HepG2 (cell line): ENCODE results near the gene DHCR7. TPM values are rescaled to one million over a fixed set of nuclear protein-coding genes. Genes with fewer than 3 reads are reported as not detected.

Source experiments
- ATAC-seq: fragments of 200-7000 bp; cut with Tn5 transposase; 3 replicates; pipeline ENCODE4 v1.9.1; 2020; ENCODE audit warnings: mild to moderate bottlenecking, moderate library complexity
- BruUV-seq: library from RNA; stranded (reverse); fragments of 400-500 nt; replicated peaks from 2 replicates; lab custom pipeline; 2021; lab: Mats Ljungman, UMichigan
- CTCF ChIA-PET: fragments of 300-600 bp; formaldehyde crosslinking; extraction: SDS; loops from one replicate; lab custom pipeline; 2021; ENCODE audit warnings: low total read pairs, inconsistent platforms, low intra/inter-chr PET ratio; lab: Yijun Ruan, JAX
- POLR2A ChIA-PET: fragments of 350-600 bp; sonication (Branson Sonifier 250); formaldehyde crosslinking; loops from one replicate; lab custom pipeline; 2020; ENCODE audit warnings: antibody characterized with exemption, inconsistent platforms; lab: Yijun Ruan, JAX
- DNase-seq: peaks from one replicate; pipeline ENCODE4 v3.0.0-alpha.2; 2015; ENCODE audit warnings: low spot score
- FAIRE-seq: peaks from 3 replicates; lab custom pipeline; 2011; peaks lifted over from hg19 to GRCh38; lab: Jason Lieb, UNC
- H2AFZ ChIP-seq: one replicate; pipeline ENCODE4 v1.6.1; 2011; ENCODE audit warnings: low read length, inconsistent platforms
- H3K27ac ChIP-seq: fragments of 300-600 bp; 3 replicates; pipeline ENCODE4 v1.8.0; 2011; ENCODE audit warnings: mixed run types, mild to moderate bottlenecking, mixed read lengths, low read length, inconsistent platforms; ENCODE audit not compliant: insufficient read depth; ENCODE audit errors: extremely low read length
- H3K27me3 ChIP-seq, 2 experiments: fragments of 200-600 bp in 1 of 2; 2 replicates in 1 of 2; 3 replicates in 1 of 2; pipeline versions ENCODE4 v1.6.0 to v1.8.0; 2011; ENCODE audit warnings: low read length in 2 of 2, mild to moderate bottlenecking in 2 of 2, moderate library complexity in 2 of 2, inconsistent platforms in 1 of 2; ENCODE audit not compliant: insufficient read depth in 2 of 2, control insufficient read depth in 1 of 2
- H3K36me3 ChIP-seq, 2 experiments: fragments of 200-600 bp in 1 of 2; replicated peaks in 1 of 2; 2 replicates in 1 of 2; 3 replicates in 1 of 2; pipeline versions ENCODE4 v1.5.1 to v1.8.0; 2011; ENCODE audit warnings: low read length in 2 of 2, inconsistent platforms in 1 of 2; ENCODE audit not compliant: insufficient read depth in 2 of 2, control insufficient read depth in 1 of 2
- H3K4me1 ChIP-seq: 2 replicates; pipeline ENCODE4 v1.5.1; 2012; ENCODE audit warnings: low read length, inconsistent platforms; ENCODE audit not compliant: insufficient read depth
- H3K4me2 ChIP-seq: 2 replicates; pipeline ENCODE4 v1.6.0; 2011; ENCODE audit warnings: low read depth, low read length, inconsistent platforms
- H3K4me3 ChIP-seq, 3 experiments: fragments of 200-600 bp in 1 of 3; sonication (generic), shearing (Covaris generic) in 1 of 3; replicated peaks in 1 of 3; 2 replicates each; pipeline ENCODE4 v1.5.1; 2011 to 2016; ENCODE audit warnings: low read length in 3 of 3, inconsistent platforms in 2 of 3, low read depth in 2 of 3, mild to moderate bottlenecking in 2 of 3, control low read depth in 1 of 3, mixed read lengths in 1 of 3; ENCODE audit not compliant: insufficient read depth in 1 of 3
- H3K79me2 ChIP-seq: one replicate; pipeline ENCODE4 v1.6.1; 2011; ENCODE audit warnings: low read length, inconsistent platforms; ENCODE audit not compliant: insufficient read depth
- H3K9ac ChIP-seq: 2 replicates; pipeline ENCODE4 v1.6.0; 2011; ENCODE audit warnings: mild to moderate bottlenecking, low read depth, low read length, inconsistent platforms; ENCODE audit not compliant: insufficient read depth
- H3K9me3 ChIP-seq: 2 replicates; pipeline ENCODE4 v1.5.1; 2012; ENCODE audit warnings: mild to moderate bottlenecking, low read length
- H4K20me1 ChIP-seq: 2 replicates; pipeline ENCODE4 v1.6.0; 2011; ENCODE audit warnings: inconsistent platforms, mild to moderate bottlenecking, low read length, moderate library complexity; ENCODE audit not compliant: insufficient read depth
- AFF4 ChIP-seq: sonication (generic); formaldehyde crosslinking; IDR thresholded peaks from 2 replicates; pipeline ENCODE4 v1.4.0; 2020; ENCODE audit warnings: missing genetic modification reagents
- AHR ChIP-seq: IDR thresholded peaks from 2 replicates; pipeline ENCODE4 v1.6.1; 2018; ENCODE audit warnings: missing genetic modification reagents, missing compliant biosample characterization
- GTF2F1 ChIP-seq: fragments of 150-350 bp; IDR thresholded peaks from 2 replicates; pipeline ENCODE4 v1.6.1; 2014; ENCODE audit warnings: low read length
- JUND ChIP-seq: sonication (generic); formaldehyde crosslinking; IDR thresholded peaks from 2 replicates; pipeline ENCODE4 v1.8.0; 2022; ENCODE audit warnings: mild to moderate bottlenecking, missing genetic modification reagents
- MEF2D ChIP-seq: sonication (generic); formaldehyde crosslinking; IDR thresholded peaks from 2 replicates; pipeline ENCODE4 v1.5.1; 2020; ENCODE audit warnings: mild to moderate bottlenecking, missing genetic modification reagents
- MLLT10 ChIP-seq: sonication (generic); formaldehyde crosslinking; IDR thresholded peaks from 2 replicates; pipeline ENCODE4 v1.4.0; 2020; ENCODE audit warnings: missing genetic modification reagents
- PBX3 ChIP-seq: sonication (generic); formaldehyde crosslinking; IDR thresholded peaks from 2 replicates; pipeline ENCODE4 v1.8.1; 2023; ENCODE audit warnings: missing genetic modification reagents, inconsistent platforms, borderline replicate concordance
- RORA ChIP-seq: sonication (generic); formaldehyde crosslinking; IDR thresholded peaks from 2 replicates; pipeline ENCODE4 v1.5.0; 2020; ENCODE audit warnings: mild to moderate bottlenecking, missing genetic modification reagents, moderate library complexity
- ZEB1 ChIP-seq: IDR thresholded peaks from 2 replicates; pipeline ENCODE4 v1.6.1; 2012; ENCODE audit warnings: mild to moderate bottlenecking, low read depth, inconsistent platforms; ENCODE audit not compliant: insufficient replicate concordance
- ZNF546 ChIP-seq: sonication (generic); formaldehyde crosslinking; conservative IDR thresholded peaks from 2 replicates; pipeline ENCODE4 v1.8.1; 2023; ENCODE audit warnings: mild to moderate bottlenecking, missing genetic modification reagents
- ZNF556 ChIP-seq: sonication (generic); formaldehyde crosslinking; IDR thresholded peaks from 2 replicates; pipeline ENCODE4 v1.4.0; 2020; ENCODE audit warnings: mild to moderate bottlenecking, missing genetic modification reagents, borderline replicate concordance
- ZNF879 ChIP-seq: sonication (generic); formaldehyde crosslinking; IDR thresholded peaks from 2 replicates; pipeline ENCODE4 v1.8.1; 2023; ENCODE audit warnings: missing genetic modification reagents
- WGBS: methylation state at CpG from one replicate; pipeline ENCODE4 v1.1.6; 2017; ENCODE audit warnings: low lambda C conversion rate; 5-methylcytosine and 5-hydroxymethylcytosine counted together
- in situ Hi-C: cut with HindIII; loops from 2 replicates; pipeline ENCODE4 v1.10.0; 2017; ENCODE audit warnings: low pct_unique_long_range_greater_than_20kb; ENCODE audit not compliant: extremely low pct_ligation_motif_present
- intact Hi-C: fragments of 100-400 bp; cut with micrococcal nuclease; formaldehyde crosslinking; loops from one replicate; pipeline ENCODE4 v1.10.0; 2022; ENCODE audit not compliant: unreplicated experiment
- polyA plus RNA-seq, 8 experiments: library from polyadenylated mRNA; depleted of rRNA in 3 of 8; stranded (reverse) in 7 of 8; unstranded in 1 of 8; fragments of >200 nt; fragmentation: Illumina TruSeq in 4 of 8; extraction: Trizol in 4 of 8; gene quantifications; 2 replicates each; pipeline versions ENCODE4 v1.2.1 to v1.2.3, GENCODE V29; 2011 to 2016; ENCODE audit warnings: low read depth in 4 of 8, missing spikeins in 1 of 8, mixed read lengths in 1 of 8; ENCODE audit not compliant: insufficient read depth in 1 of 8
- total RNA-seq, 5 experiments: library from RNA; depleted of rRNA; stranded (reverse); fragments of >200 nt; fragmentation: Illumina TruSeq; extraction: Trizol; gene quantifications; 2 replicates each; pipeline ENCODE4 v1.2.3, GENCODE V29; 2016; ENCODE audit warnings: low read depth in 1 of 5

Gene DHCR7
- total and polyA plus RNA-seq, 2 of the 13 experiments (the other 11 are each of a cell fraction or from before 2014, with no cell fraction given), result 96.0 to 143 TPM

- Histone ChIP-seq H3K79me2 (no peaks in the 10 kb centered on the region), H3K4me2 (no peak overlapping the region), H3K4me1 (peaks cover 8% of the 10 kb centered on the region; the same call in 1 of the 2 replicates), H2AFZ (no peak overlapping the region), H3K9ac (no peak overlapping the region), H4K20me1 (no peaks in the 10 kb centered on the region), H3K27ac (no peak overlapping the region), H3K9me3 (no peaks in the 10 kb centered on the region), H3K36me3 (peaks cover 30 to 70% of the 10 kb centered on the region in 2 experiments; a peak in 4 of 5 replicates)
- CTCF ChIA-PET, result no interaction called here
- over 99% methylated on average over 10 of the region's 11 CpGs for WGBS
- intact Hi-C loops, result no loop called here
- FAIRE-seq (no peak), ATAC-seq (no peak)
- TF ChIP-seq ZNF546 (no peak), ZNF879 (no peak), JUND (no peak), ZNF556 (CRISPR knock-in tag) (no peak), AHR (no peak), PBX3 (CRISPR knock-in tag) (no peak), MEF2D (CRISPR knock-in tag) (no peak), AFF4 (CRISPR knock-in tag) (no peak), RORA (CRISPR knock-in tag) (no peak), ZEB1 (no peak), MLLT10 (CRISPR knock-in tag) (no peak), GTF2F1 (no peak)
- TF ChIP-seq, all 625 proteins: peak for 0
- POLR2A ChIA-PET, result no interaction called here
- BruUV-seq, result no TSS peak
- DNase-seq, result no peak
- H3K4me3 ChIP-seq, result no peak overlapping the region
- H3K27me3 ChIP-seq, result no peaks in the 10 kb centered on the region
- in situ Hi-C loops, result no loop called here
Observed at GRCh38 chr11:71478528-71478840, 30.3 kb upstream of the DHCR7 start.
